SK-N-SH (cell line): ENCODE data around the gene NSUN4. TPM values are rescaled to one million over a fixed set of nuclear protein-coding genes. Genes with fewer than 3 reads are reported as not detected.

Experiments used
- CTCF ChIA-PET: fragments of 300-600, 350-600 bp; formaldehyde crosslinking; extraction: SDS; loops from one replicate; lab custom pipeline; 2021; lab: Yijun Ruan, JAX
- POLR2A ChIA-PET: fragments of 350-600 bp; sonication (Branson Sonifier 250); formaldehyde crosslinking; extraction: SDS; loops from one replicate; lab custom pipeline; 2020; ENCODE audit warnings: antibody characterized with exemption, inconsistent platforms; lab: Yijun Ruan, JAX
- DNase-seq: peaks from one replicate; pipeline ENCODE4 v3.0.0; 2012
- H2AFZ ChIP-seq: fragments of 200-600 bp; sonication (generic); 2 replicates; pipeline ENCODE4 v1.8.1; 2016; ENCODE audit warnings: antibody characterized with exemption, mild to moderate bottlenecking, low read depth
- H3F3A ChIP-seq: fragments of 200-600 bp; sonication (generic); replicated peaks from 2 replicates; pipeline ENCODE3; 2016; ENCODE audit warnings: antibody characterized with exemption, mild to moderate bottlenecking; ENCODE audit not compliant: insufficient read depth
- H3K27ac ChIP-seq, 2 experiments: fragments of 200-500 bp in 1 of 2; fragments of 200-600 bp in 1 of 2; sonication (Bioruptor generic) in 1 of 2; sonication (generic), shearing (Covaris generic) in 1 of 2; 2 replicates each; pipeline versions ENCODE4 v1.5.1 to v1.6.1; 2014 to 2016; ENCODE audit warnings: low read depth in 2 of 2, inconsistent platforms in 1 of 2, low read length in 1 of 2, mild to moderate bottlenecking in 1 of 2, mixed read lengths in 1 of 2
- H3K27me3 ChIP-seq: fragments of 200-600 bp; sonication (generic), shearing (Covaris generic); 2 replicates; pipeline ENCODE4 v1.6.1; 2016; ENCODE audit warnings: mixed run types; ENCODE audit not compliant: insufficient read depth
- H3K36me3 ChIP-seq, 2 experiments: fragments of 200-500 bp in 1 of 2; fragments of 200-600 bp in 1 of 2; sonication (Bioruptor generic) in 1 of 2; sonication (generic) in 1 of 2; replicated peaks in 1 of 2; 2 replicates each; pipeline versions ENCODE3 to v1.5.1; 2014 to 2016; ENCODE audit warnings: low read length in 1 of 2, mild to moderate bottlenecking in 1 of 2; ENCODE audit not compliant: insufficient read depth in 2 of 2, control insufficient read depth in 1 of 2
- H3K4me1 ChIP-seq, 2 experiments: fragments of 200-500 bp in 1 of 2; fragments of 200-600 bp in 1 of 2; sonication (Bioruptor generic) in 1 of 2; sonication (generic), shearing (Covaris generic) in 1 of 2; 2 replicates each; pipeline versions ENCODE4 v1.5.1 to v1.6.1; 2014 to 2016; ENCODE audit warnings: low read depth in 1 of 2, low read length in 1 of 2, mixed run types in 1 of 2; ENCODE audit not compliant: insufficient read depth in 2 of 2, control insufficient read depth in 1 of 2
- H3K4me2 ChIP-seq: fragments of 200-600 bp; sonication (generic), shearing (Covaris generic); 2 replicates; pipeline ENCODE4 v1.6.1; 2017; ENCODE audit warnings: mixed run types
- H3K4me3 ChIP-seq, 2 experiments: fragments of 200-500 bp in 1 of 2; fragments of 200-600 bp in 1 of 2; sonication (Bioruptor generic) in 1 of 2; sonication (generic), shearing (Covaris generic) in 1 of 2; 2 replicates each; pipeline versions ENCODE4 v1.5.1 to v1.8.1; 2014 to 2016; ENCODE audit warnings: low read depth in 2 of 2, inconsistent platforms in 1 of 2, low read length in 1 of 2, mild to moderate bottlenecking in 1 of 2, mixed read lengths in 1 of 2, moderate library complexity in 1 of 2
- H3K79me2 ChIP-seq: fragments of 200-600 bp; sonication (generic); 2 replicates; pipeline ENCODE4 v1.8.1; 2017; ENCODE audit warnings: mild to moderate bottlenecking; ENCODE audit not compliant: insufficient read depth
- H3K9ac ChIP-seq: fragments of 200-600 bp; sonication (generic); 2 replicates; pipeline ENCODE4 v1.6.1; 2017; ENCODE audit warnings: mixed run types
- H3K9me2 ChIP-seq: fragments of 200-600 bp; sonication (generic); 2 replicates; pipeline ENCODE4 v1.6.1; 2017; ENCODE audit warnings: mixed run types
- H3K9me3 ChIP-seq: fragments of 200-600 bp; sonication (generic); 2 replicates; pipeline ENCODE4 v1.6.1; 2017; ENCODE audit warnings: mixed run types, mild to moderate bottlenecking, moderate library complexity
- H4K20me1 ChIP-seq: fragments of 200-600 bp; sonication (generic); 2 replicates; pipeline ENCODE4 v1.6.1; 2017; ENCODE audit warnings: mild to moderate bottlenecking, mixed run types; ENCODE audit not compliant: insufficient read depth
- CHD2 ChIP-seq: fragments of 150-350 bp; IDR thresholded peaks from 2 replicates; pipeline ENCODE4 v1.6.1; 2018; ENCODE audit warnings: low read length; ENCODE audit not compliant: partially characterized antibody
- CTCF ChIP-seq: fragments of 200-600 bp; sonication (generic); IDR thresholded peaks from 2 replicates; pipeline ENCODE4 v1.6.1; 2017; ENCODE audit warnings: antibody characterized with exemption, mild to moderate bottlenecking, moderate library complexity
- ELF1 ChIP-seq: IDR thresholded peaks from 2 replicates; pipeline ENCODE4 v1.4.0; 2012
- EZH2phosphoT487 ChIP-seq: fragments of 200-600 bp; sonication (generic); IDR thresholded peaks from 2 replicates; pipeline ENCODE4 v1.6.1; 2017; ENCODE audit warnings: low read depth, mixed run types, mild to moderate bottlenecking, antibody characterized with exemption, moderate library complexity, borderline replicate concordance
- FOXJ3 ChIP-seq: sonication (generic); formaldehyde crosslinking; IDR thresholded peaks from 2 replicates; pipeline ENCODE4 v1.5.1; 2020; ENCODE audit warnings: mild to moderate bottlenecking, missing genetic modification reagents
- GABPA ChIP-seq: IDR thresholded peaks from 2 replicates; pipeline ENCODE4 v1.4.0; 2012; ENCODE audit warnings: low read depth, mild to moderate bottlenecking
- IRF3 ChIP-seq: fragments of 150-350 bp; IDR thresholded peaks from 2 replicates; pipeline ENCODE4 v1.6.1; 2016; ENCODE audit warnings: mild to moderate bottlenecking, low read depth, low read length
- JUND ChIP-seq: IDR thresholded peaks from 2 replicates; pipeline ENCODE4 v1.4.0; 2012
- MAX ChIP-seq: IDR thresholded peaks from 2 replicates; pipeline ENCODE4 v1.4.0; 2012; ENCODE audit warnings: low read depth
- MEF2A ChIP-seq: IDR thresholded peaks from 2 replicates; pipeline ENCODE4 v1.4.0; 2012; ENCODE audit warnings: low read depth, borderline replicate concordance
- MXI1 ChIP-seq: IDR thresholded peaks from 2 replicates; pipeline ENCODE4 v1.6.1; 2012; ENCODE audit warnings: mild to moderate bottlenecking, low read depth, low read length, improper control_type of control experiment
- NFIC ChIP-seq: IDR thresholded peaks from 2 replicates; pipeline ENCODE4 v1.4.0; 2012; ENCODE audit warnings: borderline replicate concordance
- POLR2AphosphoS5 ChIP-seq: IDR thresholded peaks from 2 replicates; pipeline ENCODE4 v1.6.1; 2012; ENCODE audit warnings: low read depth, low read length
- RAD21 ChIP-seq: IDR thresholded peaks from 2 replicates; pipeline ENCODE4 v1.6.1; 2012; ENCODE audit warnings: mild to moderate bottlenecking, low read length
- RCOR1 ChIP-seq: fragments of 150-350 bp; IDR thresholded peaks from 2 replicates; pipeline ENCODE4 v1.6.1; 2017; ENCODE audit warnings: antibody characterized with exemption, low read length
- REST ChIP-seq: IDR thresholded peaks from 2 replicates; pipeline ENCODE4 v1.6.1; 2012; ENCODE audit warnings: mild to moderate bottlenecking, low read depth, low read length, moderate library complexity
- RFX5 ChIP-seq: IDR thresholded peaks from 2 replicates; pipeline ENCODE4 v1.6.1; 2012; ENCODE audit warnings: mild to moderate bottlenecking, improper control_type of control experiment, low read length
- RXRA ChIP-seq: IDR thresholded peaks from 2 replicates; pipeline ENCODE4 v1.4.0; 2012; ENCODE audit warnings: low read depth, mild to moderate bottlenecking, borderline replicate concordance
- SMC3 ChIP-seq: IDR thresholded peaks from 2 replicates; pipeline ENCODE4 v1.6.1; 2012; ENCODE audit warnings: low read depth, low read length, improper control_type of control experiment
- TAF1 ChIP-seq: IDR thresholded peaks from 2 replicates; pipeline ENCODE4 v1.6.1; 2012; ENCODE audit warnings: low read depth, mild to moderate bottlenecking, low read length, moderate library complexity, borderline replicate concordance
- TEAD4 ChIP-seq: IDR thresholded peaks from 2 replicates; pipeline ENCODE4 v1.4.0; 2012; ENCODE audit warnings: mild to moderate bottlenecking, borderline replicate concordance; ENCODE audit not compliant: insufficient read depth
- USF2 ChIP-seq: fragments of 150-350 bp; IDR thresholded peaks from 2 replicates; pipeline ENCODE4 v1.6.1; 2017; ENCODE audit warnings: antibody characterized with exemption, low read length, low read depth, borderline replicate concordance
- YY1 ChIP-seq: IDR thresholded peaks from 2 replicates; pipeline ENCODE4 v1.4.0; 2012; ENCODE audit warnings: low read depth, mild to moderate bottlenecking
- WGBS: methylation state at CpG from one replicate; pipeline ENCODE4 v1.1.6; 2017; ENCODE audit warnings: low lambda C conversion rate; 5-methylcytosine and 5-hydroxymethylcytosine counted together
- polyA plus RNA-seq, 3 experiments: library from polyadenylated mRNA; depleted of rRNA; stranded (reverse); fragments of >200 nt; gene quantifications; 2 replicates each; pipeline ENCODE4 v1.2.3, GENCODE V29; 2012

NSUN4 gene
- 14.7 and 18.8 TPM in 2 replicates for polyA plus RNA-seq (2012; rRNA removed)
- 11.4 and 15.8 TPM in 2 replicates for polyA plus RNA-seq (2012; cell fraction: cytosol; rRNA removed)
- 22.7 and 26.9 TPM in 2 replicates for polyA plus RNA-seq (2012; cell fraction: nucleus; rRNA removed)

- Histone ChIP-seq H3K4me1 (peaks cover 6 to 15% of the 10 kb centered on the region in 2 experiments; a peak in 1 of 4 replicates), H3K79me2 (peaks cover 34% of the 10 kb centered on the region), H3K4me3 (peak within 1 kb of the TSS; percentile 70 to 87), H3K9ac (peak within 1 kb of the TSS; percentile 94), H3F3A (peaks cover 16% of the 10 kb centered on the region), H2AFZ (peak within 1 kb of the TSS; percentile 91), H4K20me1 (no peaks in the 10 kb centered on the region), H3K27ac (peak within 1 kb of the TSS; percentile 95 to 96), H3K27me3 (no peaks in the 10 kb centered on the region), H3K9me3 (no peaks in the 10 kb centered on the region), H3K4me2 (peak within 1 kb of the TSS; percentile 88), H3K9me2 (no peaks in the 10 kb centered on the region), H3K36me3 (peaks cover 7 to 13% of the 10 kb centered on the region in 2 experiments)
- ChIA-PET CTCF (interaction anchor here (0.6 to 1.9 kb wide), 18 partner anchors 10 to 350 kb away, joined by 3 to 22 read pairs (median 3); partner anchors contain the start of genes LRRC41 and UQCRH), POLR2A (interaction anchor here (0.6 to 2.1 kb wide), 6 partner anchors 15 to 1150 kb away, joined by 3 to 17 read pairs (median 4); partner anchors contain the start of genes LRRC41 and UQCRH)
- WGBS: under 1% methylated on average over 52 of the region's 53 CpGs
- DNase-seq: peak; percentile 88
- TF ChIP-seq REST (peak; percentile 76), POLR2AphosphoS5 (peak; percentile 83; the same call in 1 of the 2 replicates), CTCF (peak; percentile 78), TEAD4 (no peak), IRF3 (no peak), RAD21 (no peak), RCOR1 (no peak), YY1 (peak; percentile 92), RXRA (no peak), FOXJ3 (CRISPR knock-in tag) (no peak), CHD2 (peak; percentile 90), MAX (peak; percentile 96), ELF1 (peak; percentile 81), TAF1 (peak; percentile 98), JUND (no peak), MXI1 (peak; percentile 91; the same call in 1 of the 2 replicates), USF2 (no peak), RFX5 (no peak), NFIC (no peak; the same call in 1 of the 2 replicates), SMC3 (no peak), GABPA (peak; percentile 80), EZH2phosphoT487 (no peak), MEF2A (no peak)
Measured at GRCh38 chr1:46340404-46341221, at the start of gene NSUN4. Gene NSUN4 (plus strand): TSS chr1:46340807. CDS start chr1:46340827, 20 bp downstream.
